GM18508 (cell line): ENCODE measurements around the gene RUVBL1.
"Not testable (repeated sequence)": the region's sequence is repeated elsewhere in the genome, so short reads cannot be mapped to it uniquely, and the experiment has no call there.

Experiments
- ATAC-seq: cut with Tn5 transposase; IDR thresholded peaks from one replicate; pipeline ENCODE4 v1.9.1; 2021; ENCODE audit warnings: moderate number of reproducible peaks; ENCODE audit not compliant: insufficient read depth, unreplicated experiment

The RUVBL1 gene

GRCh38 chr3:128123538-128124368, at the start of gene RUVBL1:
TSS of gene RUVBL1 (minus strand) at chr3:128123812. CDS start at chr3:128123724, 88 bp downstream.
- peak; percentile 91 for ATAC-seq

DNA sequence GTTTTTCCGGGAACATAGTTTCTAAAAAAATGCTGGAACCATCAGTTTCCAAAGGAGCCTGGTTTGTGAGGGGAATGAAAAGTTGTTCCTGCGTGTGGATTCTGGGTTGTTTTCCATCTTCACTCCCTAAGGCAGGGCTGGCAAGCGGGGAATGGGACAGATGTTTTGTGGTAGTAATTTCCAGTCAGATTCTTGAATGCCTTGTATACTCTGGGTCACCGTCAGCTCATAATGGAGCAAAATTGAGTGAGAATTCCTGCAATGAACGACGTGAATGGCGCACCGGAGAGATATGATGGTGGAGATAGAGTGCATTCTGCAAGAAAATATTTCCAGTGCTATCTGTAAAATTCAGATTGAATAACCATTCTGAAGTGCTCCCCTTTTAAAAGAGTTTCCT, 49.6 kb upstream of the RUVBL1 start:
- no peak for ATAC-seq

DNA sequence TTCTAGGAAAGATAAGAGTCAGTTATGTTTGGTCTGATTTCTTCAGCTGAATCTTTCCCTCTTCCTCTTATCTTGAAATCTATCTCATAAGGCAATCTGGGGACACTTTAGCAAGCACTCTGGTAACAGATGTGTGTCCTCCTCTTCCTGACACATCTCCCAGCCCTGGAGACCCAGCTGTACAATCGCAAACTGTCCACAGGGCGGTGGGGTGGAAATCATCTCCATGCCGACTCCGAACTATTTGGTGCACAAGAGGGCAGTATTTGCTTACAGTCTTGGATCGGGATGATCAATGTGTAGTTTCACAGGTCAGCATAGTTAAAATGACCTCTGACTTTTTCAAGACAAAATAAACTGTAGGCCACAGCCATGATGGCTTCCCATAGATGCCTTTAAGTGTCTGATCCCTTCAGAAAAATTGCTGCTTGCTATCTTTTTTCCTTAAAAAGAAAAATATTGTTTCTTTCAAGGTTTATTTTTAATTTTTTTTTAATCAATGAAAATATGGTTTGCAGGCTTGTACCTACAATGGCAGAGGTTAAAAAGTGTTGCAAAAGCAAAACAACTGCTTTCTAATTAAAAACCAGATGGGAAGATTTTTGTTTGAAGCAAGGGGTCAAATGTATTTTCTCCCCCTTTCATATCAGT, 47.4 kb upstream of the RUVBL1 start:
- ATAC-seq = no peak

- no peak for ATAC-seq
Measured at GRCh38 chr3:128168836-128169235, 45.2 kb upstream of the RUVBL1 start.

- no peak for ATAC-seq
Measured at GRCh38 chr3:128167973-128168674, 44.5 kb upstream of the RUVBL1 start.

GRCh38 chr3:128167646-128167972, 44.0 kb upstream of the RUVBL1 start:
- ATAC-seq = no peak

DNA sequence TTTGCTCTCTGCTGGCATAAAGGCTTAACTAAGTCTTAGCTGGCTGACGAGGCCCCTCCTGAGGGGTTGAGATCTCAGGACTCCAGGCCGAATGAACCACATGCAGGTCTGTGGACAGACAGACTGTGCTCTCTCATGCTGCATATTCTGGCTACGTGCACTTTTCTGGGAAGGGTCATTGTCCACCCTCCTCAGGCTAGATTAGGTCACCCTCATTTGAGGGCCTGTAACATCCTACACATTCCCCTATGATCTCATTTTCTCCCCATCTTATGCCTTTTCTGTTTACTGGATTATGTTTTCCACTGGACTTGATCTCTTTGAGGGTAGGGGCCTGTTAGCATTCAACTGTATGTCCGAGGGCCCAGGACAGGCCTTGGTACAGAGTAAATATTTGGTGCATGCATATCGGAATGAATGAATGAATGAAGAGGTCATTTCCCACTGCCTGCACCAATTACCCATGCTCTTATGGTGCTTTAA, 43.4 kb upstream of the RUVBL1 start:
- ATAC-seq = no peak

- no peak for ATAC-seq
Measured at GRCh38 chr3:128163432-128163831, 39.8 kb upstream of the RUVBL1 start.

GRCh38 chr3:128160661-128161060, 37.0 kb upstream of the RUVBL1 start:
- ATAC-seq = no peak

- ATAC-seq = no peak
Measured at GRCh38 chr3:128155616-128156360, 32.2 kb upstream of the RUVBL1 start.

GRCh38 chr3:128154354-128154753, 30.7 kb upstream of the RUVBL1 start:
- not testable (repeated sequence) for ATAC-seq

- peak; percentile 55 for ATAC-seq
Measured at GRCh38 chr3:128153156-128154041, 29.8 kb upstream of the RUVBL1 start, which contains the start of gene EEFSEC. TSS of gene EEFSEC (plus strand) at chr3:128153481. CDS start at chr3:128153508, 27 bp downstream.

GRCh38 chr3:128152419-128153155, 29.0 kb upstream of the RUVBL1 start:
- no peak for ATAC-seq

GRCh38 chr3:128151758-128152274, 28.2 kb upstream of the RUVBL1 start:
- ATAC-seq = no peak

GRCh38 chr3:128149650-128150049, 26.0 kb upstream of the RUVBL1 start:
- ATAC-seq = no peak

DNA sequence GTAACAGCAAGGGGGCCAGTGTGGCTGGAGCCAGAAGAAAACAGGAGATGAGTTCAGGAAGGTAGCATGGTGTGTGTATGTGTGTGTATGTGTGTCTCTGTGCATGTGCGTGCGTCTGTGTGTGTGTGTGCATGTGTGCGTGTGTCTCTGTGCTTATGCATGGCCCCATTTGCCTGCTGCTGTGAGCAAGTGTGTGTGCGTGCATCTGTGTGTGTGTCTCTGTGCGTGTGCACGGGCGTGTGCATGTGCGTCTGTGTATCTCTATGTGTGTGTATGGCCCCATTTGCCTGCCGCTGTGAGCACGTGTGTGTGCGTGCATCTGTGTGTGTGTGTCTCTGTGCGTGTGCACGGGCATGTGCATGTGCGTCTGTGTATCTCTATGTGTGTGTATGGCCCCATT, 22.6 kb upstream of the RUVBL1 start:
- ATAC-seq = no peak

DNA sequence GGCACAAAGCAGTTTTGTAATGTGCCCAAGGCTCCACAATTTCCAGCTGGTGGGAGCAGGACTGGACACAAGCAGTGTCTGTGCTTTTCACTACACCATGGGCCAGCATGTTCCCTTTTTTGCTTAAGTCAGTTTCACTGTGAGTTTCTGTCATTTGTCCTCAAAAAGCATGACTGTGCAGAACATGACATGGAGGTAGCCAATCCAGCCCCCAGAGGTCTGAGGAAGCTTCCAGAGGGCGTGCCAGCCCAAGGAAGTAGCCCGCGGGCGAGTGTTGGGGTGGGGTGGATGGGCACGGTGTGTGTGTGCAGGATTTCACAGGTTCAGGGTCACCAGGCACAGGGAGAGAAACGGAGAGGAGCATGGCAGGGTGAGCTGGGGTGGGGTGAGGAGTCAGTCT, 21.7 kb upstream of the RUVBL1 start:
- ATAC-seq = no peak

DNA sequence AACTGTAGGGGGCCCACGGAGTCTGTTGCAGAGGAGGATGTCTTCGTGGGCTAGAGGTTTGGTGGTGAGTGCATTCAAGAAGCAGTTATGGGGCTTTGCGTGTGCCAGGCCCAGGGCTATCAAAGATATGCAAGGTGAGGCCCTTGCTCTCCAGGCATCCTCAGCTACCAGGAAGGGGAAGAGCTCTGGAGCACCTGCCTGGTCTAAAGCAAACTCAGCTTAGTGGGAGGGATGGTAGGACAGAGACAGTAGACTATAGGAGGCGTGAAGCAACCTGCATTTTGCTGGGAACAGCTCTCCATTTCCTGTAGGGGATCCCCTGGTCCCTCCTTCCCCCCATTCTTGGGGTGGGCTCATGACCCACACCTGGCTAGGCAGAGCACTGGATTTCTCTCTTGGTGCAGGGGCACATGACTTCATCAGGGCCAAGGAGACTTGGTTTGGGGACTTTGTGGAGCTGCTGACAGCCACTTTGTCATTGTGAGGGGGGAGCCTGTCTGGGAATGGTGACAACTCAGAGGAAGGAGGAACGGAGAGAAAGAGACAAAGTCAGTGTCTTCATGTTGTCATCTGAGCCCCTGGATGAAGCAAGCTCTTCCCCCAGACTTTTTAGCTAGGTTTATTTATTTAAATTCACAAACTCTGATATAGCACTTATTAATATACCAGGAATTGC, 21.0 kb upstream of the RUVBL1 start:
- ATAC-seq = no peak
